ENCODE results near the gene TSEN15. TPM values are rescaled to one million over a fixed set of nuclear protein-coding genes. Genes with fewer than 3 reads are reported as not detected.

Gene TSEN15
- total and polyA plus RNA-seq, 7 donors: 15.9 to 38.7 (median 22.3) TPM

GRCh38 chr1:184075055-184076029 is 23.8 kb downstream of the TSEN15 start:
- no peak overlapping the region for H3K4me3 ChIP-seq
- TF ChIP-seq, protein P1, sequence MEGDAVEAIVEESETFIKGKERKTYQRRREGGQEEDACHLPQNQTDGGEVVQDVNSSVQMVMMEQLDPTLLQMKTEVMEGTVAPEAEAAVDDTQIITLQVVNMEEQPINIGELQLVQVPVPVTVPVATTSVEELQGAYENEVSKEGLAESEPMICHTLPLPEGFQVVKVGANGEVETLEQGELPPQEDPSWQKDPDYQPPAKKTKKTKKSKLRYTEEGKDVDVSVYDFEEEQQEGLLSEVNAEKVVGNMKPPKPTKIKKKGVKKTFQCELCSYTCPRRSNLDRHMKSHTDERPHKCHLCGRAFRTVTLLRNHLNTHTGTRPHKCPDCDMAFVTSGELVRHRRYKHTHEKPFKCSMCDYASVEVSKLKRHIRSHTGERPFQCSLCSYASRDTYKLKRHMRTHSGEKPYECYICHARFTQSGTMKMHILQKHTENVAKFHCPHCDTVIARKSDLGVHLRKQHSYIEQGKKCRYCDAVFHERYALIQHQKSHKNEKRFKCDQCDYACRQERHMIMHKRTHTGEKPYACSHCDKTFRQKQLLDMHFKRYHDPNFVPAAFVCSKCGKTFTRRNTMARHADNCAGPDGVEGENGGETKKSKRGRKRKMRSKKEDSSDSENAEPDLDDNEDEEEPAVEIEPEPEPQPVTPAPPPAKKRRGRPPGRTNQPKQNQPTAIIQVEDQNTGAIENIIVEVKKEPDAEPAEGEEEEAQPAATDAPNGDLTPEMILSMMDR (IDR thresholded peaks at IDR 0.05): peak; percentile 82
- intact Hi-C loops (cut with DNase I): loop anchor here (1.0 to 10.0 kb wide), 5 partner anchors 147 to 617 kb away; no protein-coding TSS in a partner anchor
- DNase-seq (no peak), ATAC-seq (peak; percentile 67 to 93 (median 77))
- H3K9me3 ChIP-seq: no peaks in the 10 kb centered on the region
- H3K36me3 ChIP-seq (ENCODE audit: insufficient read depth in 1 of 2, low read depth in 1 of 2): peaks cover 0 to 20% of the 10 kb centered on the region in 2 donors
- H3K27ac ChIP-seq: peak overlapping the region; percentile 13
- H3K4me1 ChIP-seq: peaks cover 7% of the 10 kb centered on the region
- H3K27me3 ChIP-seq (ENCODE audit: insufficient read depth in 3 of 3, low read length in 2 of 3): no peaks in the 10 kb centered on the region
- WGBS, 3 donors: 44 to 48% (median 44%) methylated on average over 4 of the region's 4 CpGs

- intact Hi-C loops (cut with DNase I): loop anchor here (2.0 to 10.0 kb wide), 4 partner anchors 146 to 614 kb away; no protein-coding TSS in a partner anchor
- H3K27ac ChIP-seq: no peak overlapping the region
These were observed 27.2 kb downstream of the TSEN15 start for GRCh38 chr1:184078564-184079249.

GRCh38 chr1:184080309-184080708 is 28.8 kb downstream of the TSEN15 start:
- DNase-seq (no peak), ATAC-seq (no peak)
- TF ChIP-seq, protein P1 (IDR thresholded peaks at IDR 0.05): no peak
- Histone ChIP-seq H3K4me3 (no peak overlapping the region), H3K36me3 (ENCODE audit: insufficient read depth in 1 of 2, low read depth in 1 of 2) (no peaks in the 10 kb centered on the region), H3K27me3 (ENCODE audit: insufficient read depth in 3 of 3, low read length in 2 of 3) (no peaks in the 10 kb centered on the region), H3K9me3 (no peaks in the 10 kb centered on the region), H3K4me1 (peaks cover 6% of the 10 kb centered on the region), H3K27ac (no peak overlapping the region)
- intact Hi-C loops (cut with DNase I): no loop called here

More at GRCh38 chr1:184078564-184079249, 27.2 kb downstream of the TSEN15 start:
- Histone ChIP-seq H3K4me1 (peaks cover 7% of the 10 kb centered on the region), H3K9me3 (no peaks in the 10 kb centered on the region), H3K36me3 (ENCODE audit: insufficient read depth in 1 of 2, low read depth in 1 of 2) (no peaks in the 10 kb centered on the region), H3K27me3 (ENCODE audit: insufficient read depth in 3 of 3, low read length in 2 of 3) (no peaks in the 10 kb centered on the region), H3K4me3 (no peak overlapping the region)
- TF ChIP-seq, protein P1 (IDR thresholded peaks at IDR 0.05): no peak
- DNase-seq: no peak
- WGBS, 3 donors: 23 to 40% (median 24%) methylated on average over 2 of the region's 2 CpGs
- no peak for ATAC-seq

DNA sequence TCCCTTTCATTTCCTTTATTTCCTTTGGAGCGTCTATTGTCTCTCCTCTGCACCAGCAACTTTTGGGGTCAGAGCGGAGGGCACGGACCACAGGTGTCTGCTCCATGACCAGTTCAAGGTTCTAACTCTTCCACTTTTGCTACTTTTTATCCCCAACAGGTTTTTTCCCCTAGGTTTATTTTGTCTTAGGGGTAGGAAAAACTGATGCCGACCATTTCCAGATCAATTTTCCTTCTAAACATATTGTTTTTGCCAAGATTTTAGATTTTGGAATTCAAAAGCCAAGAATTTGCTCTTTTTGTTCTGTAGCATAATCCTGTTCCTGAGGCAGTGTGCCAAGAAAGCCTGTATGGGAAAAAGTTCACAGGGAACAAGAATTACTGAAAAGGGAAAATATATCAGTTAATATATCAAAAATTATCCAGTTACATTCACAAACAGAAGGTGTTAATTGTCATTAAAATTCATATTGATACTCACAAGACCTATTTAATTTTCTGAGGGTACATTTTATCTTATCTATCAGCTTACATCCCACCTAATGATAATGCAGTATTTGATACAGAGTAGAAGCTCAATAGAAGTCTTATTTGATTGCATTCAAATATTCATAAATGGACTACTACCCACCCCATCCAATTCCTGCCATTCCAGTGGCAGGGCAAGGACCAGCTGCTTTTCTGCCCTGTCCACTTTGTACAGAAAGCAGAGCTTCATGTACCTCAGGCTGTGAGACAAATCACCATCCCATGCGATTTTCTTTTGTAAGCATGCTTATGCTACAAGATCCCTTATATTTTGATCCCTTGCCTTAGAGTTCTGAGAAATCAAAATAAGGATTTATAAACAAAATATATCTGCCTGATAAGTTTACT is 31.2 kb downstream of the TSEN15 start:
- no peaks in the 10 kb centered on the region for H3K9me3 ChIP-seq
- 67 to 70% (median 69%) methylated on average over 5 of the region's 5 CpGs for WGBS, 3 donors
- DNase-seq (no peak), ATAC-seq (no peak)
- H3K27me3 ChIP-seq (ENCODE audit: insufficient read depth in 3 of 3, low read length in 2 of 3): no peaks in the 10 kb centered on the region
- TF ChIP-seq, protein P1 (IDR thresholded peaks at IDR 0.05): no peak
- H3K27ac ChIP-seq: no peak overlapping the region
- no peaks in the 10 kb centered on the region for H3K36me3 ChIP-seq (ENCODE audit: insufficient read depth in 1 of 2, low read depth in 1 of 2)
- no peak overlapping the region for H3K4me3 ChIP-seq
- H3K4me1 ChIP-seq: no peaks in the 10 kb centered on the region
- intact Hi-C loops (cut with DNase I): no loop called here

Data from psoas muscle (tissue), 8 donors.